Lower lobe of right lung (tissue), 2 donors: ENCODE data around the gene ONECUT3. TPM values are rescaled to one million over a fixed set of nuclear protein-coding genes. Genes with fewer than 3 reads are reported as not detected.
A peak's percentile ranks its signal among the peaks of the same experiment; 100 is the strongest.

Experiments
- ATAC-seq, 2 donors: fragments of 200-7000 bp; cut with Tn5 transposase; one replicate each; pipeline ENCODE4 v1.9.1; 2020 to 2022; ENCODE audit warnings: mild to moderate bottlenecking in 2 of 2, moderate library complexity in 2 of 2
- DNase-seq: peaks from one replicate; pipeline ENCODE4 v3.0.0-alpha.2; 2020
- H3K27ac ChIP-seq: fragments of 200-600 bp; one replicate; pipeline ENCODE4 v1.8.0; 2022
- H3K27me3 ChIP-seq: fragments of 200-600 bp; one replicate; pipeline ENCODE4 v1.8.0; 2022; ENCODE audit warnings: low read depth
- H3K36me3 ChIP-seq: fragments of 200-600 bp; one replicate; pipeline ENCODE4 v1.8.0; 2022; ENCODE audit warnings: mild to moderate bottlenecking
- H3K4me1 ChIP-seq: fragments of 200-600 bp; one replicate; pipeline ENCODE4 v1.8.0; 2022
- H3K4me3 ChIP-seq: fragments of 200-600 bp; one replicate; pipeline ENCODE4 v1.8.0; 2022; ENCODE audit warnings: mild to moderate bottlenecking
- H3K9me3 ChIP-seq: fragments of 200-600 bp; one replicate; pipeline ENCODE4 v1.8.0; 2022
- CTCF ChIP-seq: fragments of 200-600 bp; IDR thresholded peaks from one replicate; pipeline ENCODE4 v1.8.0; 2022; ENCODE audit warnings: antibody characterized with exemption, mild to moderate bottlenecking
- intact Hi-C: fragments of 100-400 bp; cut with DNase I; formaldehyde crosslinking; loops from one replicate; pipeline ENCODE4 v1.11.0; 2022
- total RNA-seq: library from RNA; stranded (reverse); fragmentation: NEBNext Ultra II Directional; extraction: Animal tissue kit (Norgen Biotek cat#: 25700); gene quantifications from one replicate; pipeline ENCODE4 v1.2.1, GENCODE V29; 2021
- donor health status: DM: no; HTN: yes; CAD: no; lungs with severe emphysema.

The ONECUT3 gene
- total RNA-seq, 1 donor from 2014 or later: not detected

- H3K4me1 ChIP-seq: peaks cover 14% of the 10 kb centered on the region
- intact Hi-C loops: no loop called here
- no peaks in the 10 kb centered on the region for H3K36me3 ChIP-seq
- H3K9me3 ChIP-seq: no peaks in the 10 kb centered on the region
- no peak for DNase-seq
- ATAC-seq: no peak
- H3K4me3 ChIP-seq: no peak overlapping the region
- no peak for TF ChIP-seq CTCF
- peaks cover 70% of the 10 kb centered on the region for H3K27me3 ChIP-seq
- no peak overlapping the region for H3K27ac ChIP-seq
Measured at GRCh38 chr19:1744133-1744665, 9.1 kb upstream of the ONECUT3 start.

- no peaks in the 10 kb centered on the region for H3K9me3 ChIP-seq
- intact Hi-C loops: no loop called here
- no peak overlapping the region for H3K4me3 ChIP-seq
- H3K36me3 ChIP-seq: no peaks in the 10 kb centered on the region
- H3K27ac ChIP-seq: no peak overlapping the region
- DNase-seq: no peak
- no peak for TF ChIP-seq CTCF
- peaks cover 22% of the 10 kb centered on the region for H3K4me1 ChIP-seq
- peaks cover 78% of the 10 kb centered on the region for H3K27me3 ChIP-seq
- no peak for ATAC-seq
Measured at GRCh38 chr19:1744822-1745563, 8.3 kb upstream of the ONECUT3 start.

- DNase-seq: no peak
- Histone ChIP-seq H3K27ac (no peak overlapping the region), H3K9me3 (no peaks in the 10 kb centered on the region), H3K36me3 (no peaks in the 10 kb centered on the region), H3K27me3 (peaks cover 78% of the 10 kb centered on the region), H3K4me1 (peaks cover 23% of the 10 kb centered on the region), H3K4me3 (no peak overlapping the region)
- no peak for TF ChIP-seq CTCF
- intact Hi-C loops: no loop called here
- ATAC-seq: no peak
Measured at GRCh38 chr19:1745589-1746031, 7.7 kb upstream of the ONECUT3 start.

GRCh38 chr19:1746401-1747284, 6.7 kb upstream of the ONECUT3 start:
- H3K4me1 ChIP-seq: peaks cover 23% of the 10 kb centered on the region
- H3K9me3 ChIP-seq: no peaks in the 10 kb centered on the region
- no peak overlapping the region for H3K4me3 ChIP-seq
- peaks cover 87% of the 10 kb centered on the region for H3K27me3 ChIP-seq
- no peak for TF ChIP-seq CTCF
- DNase-seq (no peak), ATAC-seq (no peak)
- intact Hi-C loops: no loop called here
- H3K36me3 ChIP-seq: no peaks in the 10 kb centered on the region
- H3K27ac ChIP-seq: no peak overlapping the region

GRCh38 chr19:1747285-1748114, 5.8 kb upstream of the ONECUT3 start:
- Histone ChIP-seq H3K4me3 (no peak overlapping the region), H3K9me3 (no peaks in the 10 kb centered on the region), H3K4me1 (peaks cover 23% of the 10 kb centered on the region), H3K36me3 (no peaks in the 10 kb centered on the region), H3K27ac (no peak overlapping the region), H3K27me3 (peaks cover 89% of the 10 kb centered on the region)
- no peak for TF ChIP-seq CTCF
- DNase-seq (no peak), ATAC-seq (peak in 1 of 2 donors; percentile 34)
- intact Hi-C loops: no loop called here
